ENCODE data around the gene ANKS6.

GRCh38 chr9:98801561-98801960 is 5.2 kb upstream of the ANKS6 start:
- TF ChIP-seq POLR2AphosphoS5 (IDR thresholded peaks at IDR 0.05; ENCODE audit: low read depth, low read length): no peak
- no peak for TF ChIP-seq POLR2A (IDR thresholded peaks at IDR 0.05; ENCODE audit: low read depth, low read length)
- TF ChIP-seq TAF1 (IDR thresholded peaks at IDR 0.05; ENCODE audit: borderline replicate concordance, low read depth, low read length): no peak

Measured in GM12892 (cell line).